Stimulated activated CD8-positive, alpha-beta memory T cell treated with anti-CD3 and anti-CD28 coated beads, Interleukin-12 subunit alpha, Interleukin-12 subunit beta, amount 100 ng/mL, for 1 hour (primary cell): Measurements from ENCODE around the gene ADH1B.
"Not testable (repeated sequence)": the region's sequence is repeated elsewhere in the genome, so short reads cannot be mapped to it uniquely, and the experiment has no call there.

Source experiments
- DNase-seq: peaks from one replicate; pipeline ENCODE4 v3.0.0-alpha.2; 2020; ENCODE audit warnings: low read depth

Gene ADH1B

GRCh38 chr4:99323756-99324155, 2.6 kb upstream of the ADH1B start:
- no peak for DNase-seq

GRCh38 chr4:99317811-99318210, 3.4 kb downstream of the ADH1B start:
- not testable (repeated sequence) for DNase-seq

- DNase-seq: no peak
Observed at GRCh38 chr4:99317354-99317753, 3.8 kb downstream of the ADH1B start.

- DNase-seq: no peak
Observed at GRCh38 chr4:99315839-99316238, 5.4 kb downstream of the ADH1B start.

DNA sequence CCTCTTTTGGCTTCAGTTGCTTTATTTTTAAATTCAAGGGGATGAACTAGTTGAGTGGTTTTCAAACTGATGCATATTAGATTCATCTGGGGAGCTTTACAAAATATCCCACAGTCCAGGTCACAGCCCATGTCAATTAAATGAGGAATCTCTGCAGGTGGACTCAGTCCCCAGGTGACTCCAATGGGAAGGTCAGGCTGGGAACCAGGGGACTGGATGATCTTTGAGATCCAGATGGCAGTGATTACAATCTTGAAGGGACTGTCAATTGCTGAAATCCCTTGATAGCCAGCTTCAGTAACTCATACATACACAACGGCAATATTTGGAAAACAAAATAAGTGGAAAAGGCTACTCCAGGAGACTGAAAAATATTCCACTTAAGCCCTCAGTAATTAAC, 7.0 kb downstream of the ADH1B start:
- DNase-seq: no peak

- no peak for DNase-seq
Observed at GRCh38 chr4:99310389-99310788, 10.8 kb downstream of the ADH1B start.

GRCh38 chr4:99305638-99306400, 15.4 kb downstream of the ADH1B start:
- no peak for DNase-seq

DNA sequence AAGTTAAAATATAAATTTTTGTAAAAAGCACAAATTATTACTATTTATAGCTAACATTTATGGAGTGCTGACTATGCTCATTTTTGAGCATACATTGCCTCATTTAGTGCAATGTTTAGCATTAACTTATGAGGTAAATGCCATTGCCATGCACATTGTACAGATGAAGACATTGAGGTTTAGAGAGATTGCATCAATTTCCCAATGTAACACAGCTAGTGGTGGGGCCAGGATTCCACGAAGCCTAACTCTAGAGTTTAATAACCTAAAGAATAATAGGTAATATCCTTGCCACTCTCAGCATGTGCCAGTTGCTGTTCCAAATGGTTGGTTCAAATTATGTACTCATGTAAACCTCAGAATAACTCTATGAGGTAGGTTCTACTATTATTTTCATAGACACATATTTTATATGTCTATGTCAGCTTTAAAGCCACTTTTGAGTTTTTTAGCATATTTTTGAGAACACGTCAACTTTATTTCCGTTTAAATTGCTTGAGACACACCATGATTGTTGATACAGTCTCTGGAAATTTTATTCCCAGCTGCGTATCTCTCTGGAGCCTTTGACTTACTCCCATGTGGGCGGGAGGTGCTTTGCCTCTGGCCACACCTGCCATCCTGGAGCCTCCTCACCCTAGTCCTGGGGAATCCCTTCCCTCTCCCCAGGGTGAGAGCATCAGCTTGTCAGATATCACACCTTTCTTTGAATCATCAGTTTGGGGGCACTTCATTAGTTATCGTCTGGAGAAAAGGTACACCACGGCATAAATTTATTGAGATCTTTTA, 19.6 kb downstream of the ADH1B start:
- no peak for DNase-seq

GRCh38 chr4:99300934-99301333, 20.3 kb downstream of the ADH1B start:
- DNase-seq: no peak

- DNase-seq: no peak
Observed at GRCh38 chr4:99293357-99293756, 27.8 kb downstream of the ADH1B start.

DNA sequence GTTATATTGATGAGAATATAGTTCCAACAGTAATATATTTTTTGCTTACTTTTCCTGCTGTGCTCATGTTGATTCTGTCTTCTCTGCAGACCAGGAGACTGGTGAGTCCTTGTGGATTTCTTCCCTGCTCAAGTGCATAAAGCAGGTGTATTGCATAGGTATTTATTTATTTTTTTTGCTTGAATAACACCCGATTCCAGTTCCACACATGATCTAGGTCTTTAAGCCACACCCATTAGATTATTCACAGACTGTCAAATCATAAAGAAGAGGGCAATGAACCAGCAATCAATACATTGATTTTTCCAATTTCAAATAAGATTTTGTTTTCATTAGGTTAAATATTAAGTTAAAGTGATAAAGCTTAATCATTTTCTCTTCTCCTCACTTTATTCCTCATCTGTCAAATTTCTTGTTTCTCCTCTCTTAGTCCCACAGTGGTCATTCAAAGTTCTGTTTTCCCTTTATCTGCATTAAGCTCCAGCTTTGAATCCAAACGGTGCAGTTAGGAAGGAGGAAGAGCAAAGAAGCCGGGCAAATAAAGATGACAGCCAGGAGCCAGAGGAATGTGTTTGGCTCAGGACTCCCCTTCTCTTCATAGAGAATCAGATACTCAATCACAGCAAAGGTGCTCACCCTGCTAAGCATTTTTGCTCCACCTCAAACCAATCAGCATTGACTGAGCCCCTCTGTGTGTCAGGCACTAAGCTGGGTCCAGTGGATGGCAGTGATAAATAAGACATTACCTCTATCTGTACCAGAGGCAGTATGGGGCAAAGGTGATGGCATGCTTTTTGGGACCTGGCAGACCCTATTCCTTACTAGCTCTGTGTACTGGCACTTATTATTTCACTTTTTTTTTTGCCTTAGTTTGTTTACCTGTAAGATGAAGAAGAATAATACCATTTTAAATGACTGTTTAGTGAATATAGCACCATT, 30.1 kb downstream of the ADH1B start, which contains the start of gene ADH1A:
TSS of gene ADH1A (minus strand) at position 138 of the 939 bp plus-strand sequence. CDS start at position 67, 71 bp downstream.
- no peak for DNase-seq

DNA sequence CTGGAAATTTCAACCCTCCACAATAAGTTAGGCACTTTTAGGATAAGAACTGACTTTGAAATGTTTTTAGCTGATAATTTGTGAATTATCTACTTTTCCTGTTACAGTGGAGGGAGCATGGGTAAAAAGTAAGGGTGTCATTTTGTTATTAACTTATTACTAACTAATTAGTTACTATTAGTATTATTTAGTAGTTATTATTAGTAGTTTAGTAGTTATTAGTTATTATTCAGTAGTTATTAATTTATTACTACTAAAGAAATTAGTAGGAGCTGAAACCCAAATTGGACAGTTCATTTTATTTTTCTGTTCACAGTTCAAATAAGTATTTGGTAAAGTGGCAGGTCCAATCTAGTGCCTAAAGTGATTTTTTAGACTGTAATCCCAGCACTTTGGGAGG, 35.8 kb downstream of the ADH1B start:
- DNase-seq: no peak

- DNase-seq: no peak
Observed at GRCh38 chr4:99282731-99283130, 38.5 kb downstream of the ADH1B start.

- no peak for DNase-seq
Observed at GRCh38 chr4:99281261-99281660, 39.9 kb downstream of the ADH1B start.

DNA sequence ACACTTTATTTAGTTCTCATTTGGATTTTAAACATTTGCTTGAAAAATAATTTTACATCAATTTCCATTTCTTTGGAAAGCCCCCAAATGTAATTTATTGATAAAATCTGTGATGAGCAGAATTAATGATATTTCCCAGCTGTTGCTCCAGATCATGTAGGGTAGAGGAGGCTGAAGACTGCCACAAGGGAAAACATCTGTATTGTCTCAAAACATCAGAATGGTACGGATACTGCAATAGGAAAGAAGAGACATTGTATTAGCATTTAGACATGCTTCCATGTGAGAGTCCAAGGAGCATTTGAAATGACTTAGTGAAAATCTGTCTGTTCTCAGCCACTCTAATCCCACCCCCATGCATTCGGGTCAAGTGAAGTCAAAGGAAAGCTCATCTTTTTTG, 44.8 kb downstream of the ADH1B start:
- no peak for DNase-seq

- DNase-seq: no peak
Observed at GRCh38 chr4:99275885-99276284, 45.3 kb downstream of the ADH1B start.

- no peak for DNase-seq
Observed at GRCh38 chr4:99275050-99275449, 46.2 kb downstream of the ADH1B start.

- no peak for DNase-seq
Observed at GRCh38 chr4:99273704-99274103, 47.5 kb downstream of the ADH1B start.

GRCh38 chr4:99264927-99265326, 56.3 kb downstream of the ADH1B start:
- DNase-seq: no peak
